H9 (cell line): ENCODE measurements around the gene BTN2A1. TPM values are rescaled to one million over a fixed set of nuclear protein-coding genes. Genes with fewer than 3 reads are reported as not detected.

Source experiments
- DNase-seq: peaks from one replicate; pipeline ENCODE4 v3.0.0-alpha.2; 2017
- H2AFZ ChIP-seq: one replicate; pipeline ENCODE4 v1.6.1; 2013; ENCODE audit warnings: mild to moderate bottlenecking, low read length, control low read depth, moderate library complexity
- H2AK5ac ChIP-seq: 2 replicates; pipeline ENCODE4 v1.6.1; 2013; ENCODE audit warnings: low read length, control low read depth, mixed read lengths; ENCODE audit not compliant: insufficient read length
- H2BK120ac ChIP-seq: one replicate; pipeline ENCODE4 v1.6.1; 2013; ENCODE audit warnings: low read depth, mild to moderate bottlenecking, low read length, control low read depth, inconsistent platforms; ENCODE audit not compliant: poor library complexity, severe bottlenecking
- H2BK12ac ChIP-seq: 2 replicates; pipeline ENCODE4 v1.6.1; 2013; ENCODE audit warnings: low read length, control low read depth, mixed read lengths, low read depth; ENCODE audit not compliant: insufficient read length
- H2BK15ac ChIP-seq: 2 replicates; pipeline ENCODE4 v1.6.1; 2013; ENCODE audit warnings: low read depth, low read length, control low read depth
- H2BK20ac ChIP-seq: one replicate; pipeline ENCODE4 v1.6.1; 2013; ENCODE audit warnings: low read depth, mild to moderate bottlenecking, low read length, control low read depth, inconsistent platforms; ENCODE audit not compliant: poor library complexity, severe bottlenecking
- H2BK5ac ChIP-seq: 2 replicates; pipeline ENCODE4 v1.6.1; 2013; ENCODE audit warnings: low read length, control low read depth, mixed read lengths; ENCODE audit not compliant: insufficient read length
- H3K14ac ChIP-seq: 2 replicates; pipeline ENCODE4 v1.6.1; 2013; ENCODE audit warnings: low read length, control low read depth; ENCODE audit not compliant: insufficient read depth
- H3K18ac ChIP-seq: 2 replicates; pipeline ENCODE4 v1.6.1; 2013; ENCODE audit warnings: low read depth, mild to moderate bottlenecking, mixed read lengths, low read length, control low read depth; ENCODE audit not compliant: insufficient read length
- H3K23ac ChIP-seq: 2 replicates; pipeline ENCODE4 v1.6.1; 2013; ENCODE audit warnings: low read length, control low read depth, mixed read lengths, low read depth; ENCODE audit not compliant: insufficient read length
- H3K23me2 ChIP-seq: 2 replicates; pipeline ENCODE4 v1.6.1; 2013; ENCODE audit warnings: low read depth, mild to moderate bottlenecking, mixed read lengths, low read length, control low read depth; ENCODE audit not compliant: insufficient read length, poor library complexity, severe bottlenecking
- H3K27ac ChIP-seq: 2 replicates; pipeline ENCODE4 v1.5.1; 2013; ENCODE audit warnings: low read length, control low read depth, mixed read lengths, low read depth; ENCODE audit not compliant: insufficient read length
- H3K27me3 ChIP-seq: 2 replicates; pipeline ENCODE4 v1.6.1; 2013; ENCODE audit warnings: low read length, control low read depth, inconsistent platforms; ENCODE audit not compliant: insufficient read depth
- H3K4ac ChIP-seq: 2 replicates; pipeline ENCODE4 v1.6.1; 2013; ENCODE audit warnings: low read depth, mild to moderate bottlenecking, control low read depth, inconsistent platforms, low read length, moderate library complexity
- H3K4me1 ChIP-seq: 2 replicates; pipeline ENCODE4 v1.6.1; 2013; ENCODE audit warnings: low read length, control low read depth, inconsistent platforms; ENCODE audit not compliant: insufficient read depth
- H3K4me2 ChIP-seq: 2 replicates; pipeline ENCODE4 v1.6.1; 2013; ENCODE audit warnings: low read length, control low read depth, mixed read lengths; ENCODE audit not compliant: insufficient read length, insufficient read depth
- H3K56ac ChIP-seq: 2 replicates; pipeline ENCODE4 v1.6.1; 2013; ENCODE audit warnings: low read depth, mild to moderate bottlenecking, mixed read lengths, low read length, control low read depth; ENCODE audit not compliant: insufficient read length
- H3K79me1 ChIP-seq: 2 replicates; pipeline ENCODE4 v1.6.1; 2013; ENCODE audit warnings: low read depth, mild to moderate bottlenecking, moderate library complexity, low read length, control low read depth, inconsistent platforms; ENCODE audit not compliant: insufficient read depth, poor library complexity, severe bottlenecking
- H3K79me2 ChIP-seq: 2 replicates; pipeline ENCODE4 v1.6.1; 2013; ENCODE audit warnings: low read length, control low read depth, inconsistent platforms; ENCODE audit not compliant: insufficient read depth
- H3K9ac ChIP-seq: 2 replicates; pipeline ENCODE4 v1.6.1; 2013; ENCODE audit warnings: low read length, control low read depth, mixed read lengths; ENCODE audit not compliant: insufficient read length; ENCODE audit errors: extremely low read depth
- H3K9me3 ChIP-seq: one replicate; pipeline ENCODE4 v1.6.1; 2013; ENCODE audit warnings: low read depth, low read length, inconsistent platforms; ENCODE audit not compliant: control insufficient read depth
- H3T11ph ChIP-seq: one replicate; pipeline ENCODE4 v1.6.1; 2013; ENCODE audit warnings: mild to moderate bottlenecking, low read length, control low read depth, inconsistent platforms
- H4K20me1 ChIP-seq: one replicate; pipeline ENCODE4 v1.6.1; 2013; ENCODE audit not compliant: control insufficient read depth, insufficient read length, insufficient read depth
- H4K5ac ChIP-seq: 2 replicates; pipeline ENCODE4 v1.6.1; 2013; ENCODE audit warnings: low read depth, mild to moderate bottlenecking, mixed read lengths, low read length, control low read depth; ENCODE audit not compliant: insufficient read length
- H4K8ac ChIP-seq: replicated peaks from 2 replicates; pipeline ENCODE4 v1.6.1; 2013; ENCODE audit warnings: low read length, control low read depth, mixed read lengths, low read depth; ENCODE audit not compliant: insufficient read length
- H4K91ac ChIP-seq: 2 replicates; pipeline ENCODE4 v1.6.1; 2013; ENCODE audit warnings: low read depth, mild to moderate bottlenecking, moderate library complexity, mixed read lengths, low read length, control low read depth; ENCODE audit not compliant: insufficient read length
- H3K27ac Mint-ChIP-seq, 3 experiments: 2 replicates in 2 of 3; 3 replicates in 1 of 3; pipeline ENCODE4 v1.8.0; 2020 to 2021; ENCODE audit warnings: mixed read lengths in 3 of 3, mild to moderate bottlenecking in 1 of 3, moderate library complexity in 1 of 3
- H3K27me3 Mint-ChIP-seq: 2 replicates; pipeline ENCODE4 v1.8.0; 2021; ENCODE audit warnings: low read depth, mild to moderate bottlenecking, moderate library complexity, mixed read lengths
- H3K36me3 Mint-ChIP-seq, 3 experiments: 2 replicates in 2 of 3; 3 replicates in 1 of 3; pipeline ENCODE4 v1.8.0; 2020 to 2021; ENCODE audit warnings: low read depth in 3 of 3, mixed read lengths in 3 of 3; ENCODE audit not compliant: insufficient read depth in 1 of 3
- H3K4me1 Mint-ChIP-seq, 2 experiments: 2 replicates each; pipeline ENCODE4 v1.8.0; 2020; ENCODE audit warnings: mixed read lengths in 2 of 2
- H3K4me3 Mint-ChIP-seq, 2 experiments: 2 replicates in 1 of 2; 3 replicates in 1 of 2; pipeline ENCODE4 v1.8.0; 2020 to 2021; ENCODE audit warnings: mild to moderate bottlenecking in 2 of 2, mixed read lengths in 2 of 2, moderate library complexity in 1 of 2
- H3K9me3 Mint-ChIP-seq, 2 experiments: 2 replicates in 1 of 2; 3 replicates in 1 of 2; pipeline ENCODE4 v1.8.0; 2020; ENCODE audit warnings: mild to moderate bottlenecking in 2 of 2, mixed read lengths in 2 of 2, moderate library complexity in 1 of 2
- CTCF ChIP-seq: fragments of 200-600 bp; sonication (generic); conservative IDR thresholded peaks from 3 replicates; pipeline ENCODE4 v1.8.0; 2021; ENCODE audit warnings: antibody characterized with exemption, mild to moderate bottlenecking
- WGBS: extraction: QIAGEN DNeasy Blood & Tissue Kit; methylation state at CpG from one replicate; pipeline ENCODE4 v1.1.7; 2013; ENCODE audit warnings: missing lambda C conversion rate, low lambda C conversion rate, mixed read lengths; ENCODE audit not compliant: insufficient read length; ENCODE audit errors: extremely low coverage; 5-methylcytosine and 5-hydroxymethylcytosine counted together
- total RNA-seq: library from RNA; stranded (reverse); gene quantifications from 2 replicates; pipeline ENCODE4 v1.2.1, GENCODE V29; 2021

Gene BTN2A1
- total RNA-seq, 1 experiment from 2014 or later, result 18.4 TPM

GRCh38 chr6:26445934-26446667 is 11.7 kb upstream of the BTN2A1 start:
- TF ChIP-seq CTCF, result no peak
- H3T11ph ChIP-seq, result no peak overlapping the region
- no peak overlapping the region for H2BK15ac ChIP-seq
- Mint-ChIP-seq H3K4me3 (no peak overlapping the region), H3K27ac (no peak overlapping the region), H3K27me3 (peaks cover 5% of the 10 kb centered on the region), H3K4me1 (no peaks in the 10 kb centered on the region; a peak in 1 of 4 replicates), H3K36me3 (no peaks in the 10 kb centered on the region), H3K9me3 (no peaks in the 10 kb centered on the region)
- H2BK20ac ChIP-seq, result no peak overlapping the region
- H4K8ac ChIP-seq, result no peak overlapping the region
- no peaks in the 10 kb centered on the region for H3K23me2 ChIP-seq
- no peak overlapping the region for H2BK12ac ChIP-seq
- no peaks in the 10 kb centered on the region for H3K4me1 ChIP-seq
- no peaks in the 10 kb centered on the region for H3K79me1 ChIP-seq
- H2BK5ac ChIP-seq, result no peak overlapping the region
- no peak overlapping the region for H3K56ac ChIP-seq
- no peak overlapping the region for H4K91ac ChIP-seq
- no peaks in the 10 kb centered on the region for H3K79me2 ChIP-seq
- H4K5ac ChIP-seq, result no peak overlapping the region
- no peak for DNase-seq
- no peaks in the 10 kb centered on the region for H4K20me1 ChIP-seq
- H3K18ac ChIP-seq, result no peak overlapping the region
- no peak overlapping the region for H3K4me2 ChIP-seq
- no peak overlapping the region for H3K4ac ChIP-seq
- no peak overlapping the region for H3K27ac ChIP-seq
- no peak overlapping the region for H3K23ac ChIP-seq
- no peak overlapping the region for H2BK120ac ChIP-seq
- H3K9me3 ChIP-seq, result no peaks in the 10 kb centered on the region
- H2AFZ ChIP-seq, result no peak overlapping the region
- H3K9ac ChIP-seq, result no peak overlapping the region
- H3K27me3 ChIP-seq, result no peaks in the 10 kb centered on the region
- no peak overlapping the region for H2AK5ac ChIP-seq
- no CpG with 5 or more reads among the region's 5 CpGs for WGBS
- no peak overlapping the region for H3K14ac ChIP-seq
